NCI-H2107 treated with DMSO at 0.1 percent for 48 hours (cell line): ENCODE results near the gene KRT84.

Experiments
- DNase-seq: peaks from one replicate; lab custom pipeline; 2025; ENCODE audit not compliant: unreplicated experiment; lab: John Stamatoyannopoulos, UW

The KRT84 gene

DNA sequence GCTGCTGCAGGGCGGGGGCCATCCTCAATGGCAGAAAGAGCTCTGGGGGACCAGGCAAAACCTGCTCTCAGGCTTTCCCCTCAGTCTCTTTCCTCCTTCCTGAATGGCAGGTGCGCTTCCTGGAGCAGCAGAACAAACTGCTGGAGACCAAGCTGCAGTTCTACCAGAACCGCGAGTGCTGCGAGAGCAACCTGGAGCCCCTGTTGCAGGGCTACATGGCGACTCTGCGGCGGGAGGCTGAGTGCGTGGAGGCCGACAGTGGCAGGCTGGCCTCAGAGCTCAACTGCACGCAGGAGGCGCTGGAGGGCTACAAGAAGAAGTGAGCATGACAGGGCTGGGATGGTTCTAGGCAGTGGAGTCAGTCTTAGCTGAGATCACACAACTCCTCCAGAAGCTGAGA is 41.3 kb downstream of the KRT84 start:
- no peak for DNase-seq

- DNase-seq, result no peak
These were observed 41.9 kb downstream of the KRT84 start for GRCh38 chr12:52343550-52343949.

DNA sequence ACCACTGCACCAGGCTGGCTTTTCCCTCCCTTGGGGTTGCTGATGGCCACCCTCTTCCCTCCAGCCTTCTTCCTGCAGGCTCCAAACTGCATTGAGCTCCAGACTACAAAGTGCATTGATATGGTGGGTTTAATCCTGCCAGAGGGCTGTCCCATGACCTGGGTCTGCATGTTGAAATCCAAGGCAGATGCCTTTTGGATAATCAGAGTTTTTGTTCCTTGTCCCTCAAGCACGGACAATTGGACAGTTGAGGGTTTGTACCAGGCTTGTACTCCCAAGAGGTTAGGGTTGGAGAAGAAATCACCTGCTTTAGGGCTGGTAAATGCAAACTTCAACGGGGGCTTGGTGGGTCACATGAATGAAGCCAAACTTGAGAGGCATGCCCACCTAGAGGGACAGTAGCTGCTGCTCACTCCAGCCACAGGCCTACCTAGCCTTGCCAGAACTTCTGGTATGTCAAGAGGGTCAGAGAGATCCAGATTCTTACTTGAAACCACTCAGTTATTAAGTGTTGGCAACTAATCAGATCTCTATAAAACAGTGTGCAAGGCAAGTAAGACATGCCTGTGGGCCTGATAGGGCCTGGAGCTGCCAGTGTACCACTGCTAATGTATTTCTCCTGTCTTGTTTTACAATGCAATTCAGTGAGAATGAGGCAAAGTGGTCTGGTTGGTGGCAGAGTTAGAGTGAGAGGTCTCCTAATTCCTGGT is 42.5 kb downstream of the KRT84 start:
- DNase-seq, result no peak

GRCh38 chr12:52341066-52341580 is 44.3 kb downstream of the KRT84 start:
- no peak for DNase-seq

- no peak for DNase-seq
These were observed 47.1 kb downstream of the KRT84 start for GRCh38 chr12:52338241-52338960.

GRCh38 chr12:52337054-52337453 is 48.4 kb downstream of the KRT84 start:
- no peak for DNase-seq

DNA sequence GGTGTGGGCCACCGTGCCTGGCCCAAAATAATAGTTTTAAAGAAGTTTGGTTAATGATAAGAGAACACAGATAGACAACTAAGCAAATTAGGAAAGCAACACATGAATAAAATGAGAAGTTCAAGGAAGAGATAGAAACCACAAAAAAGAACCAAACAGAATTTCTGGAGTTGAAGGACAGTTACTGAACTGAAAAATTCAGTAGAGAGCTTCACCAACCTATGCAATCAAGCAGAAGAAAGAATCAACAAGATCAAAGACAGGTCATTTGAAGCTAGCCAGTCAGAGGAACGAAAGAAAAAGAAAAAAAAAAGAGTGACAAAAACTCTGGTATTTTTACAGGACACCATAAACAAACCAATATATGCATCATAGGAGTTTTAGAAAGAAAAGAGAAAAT is 48.8 kb downstream of the KRT84 start:
- DNase-seq, result no peak

GRCh38 chr12:52335598-52336262 is 49.7 kb downstream of the KRT84 start:
- DNase-seq, result no peak

DNA sequence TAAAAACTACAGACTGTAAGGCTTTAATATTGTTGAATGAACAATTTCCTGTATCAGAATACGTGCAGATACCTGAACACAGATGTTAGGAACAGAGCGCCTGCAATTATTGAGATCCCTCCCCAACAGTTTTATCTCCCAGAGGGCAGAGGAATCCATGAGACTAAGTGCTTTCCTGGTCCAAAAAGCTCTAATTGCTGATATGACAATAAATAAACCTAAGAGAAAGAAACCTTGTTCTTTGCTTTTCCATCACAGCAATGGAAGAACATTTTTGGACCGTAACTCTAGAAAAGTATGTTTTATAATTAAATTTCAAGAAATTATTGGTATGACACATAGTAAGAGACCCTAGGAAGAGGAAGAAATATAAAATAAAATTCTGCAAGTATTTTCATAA is 51.3 kb downstream of the KRT84 start:
- no peak for DNase-seq

GRCh38 chr12:52333321-52333720 is 52.1 kb downstream of the KRT84 start:
- DNase-seq, result no peak

GRCh38 chr12:52332381-52332780 is 53.1 kb downstream of the KRT84 start:
- DNase-seq, result no peak

DNA sequence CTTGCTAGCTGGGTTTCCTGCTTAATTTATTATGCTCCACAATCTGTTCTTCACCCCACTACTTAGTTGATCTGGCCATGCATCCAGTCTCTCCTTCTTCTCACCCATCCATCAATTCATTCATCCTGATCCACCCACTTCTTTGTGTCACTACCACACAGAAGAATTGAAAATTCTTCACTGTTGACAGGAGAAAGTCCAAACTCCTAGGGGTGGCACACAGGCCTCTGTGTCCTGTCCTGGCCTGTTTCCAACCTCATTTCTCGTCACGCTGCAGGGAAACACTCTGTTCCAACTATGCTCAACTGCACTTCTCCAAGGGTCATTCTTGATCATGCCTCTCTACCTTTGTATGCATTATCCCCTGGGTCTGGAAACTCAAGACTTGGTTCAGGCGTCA is 53.6 kb downstream of the KRT84 start:
- no peak for DNase-seq

- no peak for DNase-seq
These were observed 54.4 kb downstream of the KRT84 start for GRCh38 chr12:52331039-52331438.

GRCh38 chr12:52327830-52328500 is 57.5 kb downstream of the KRT84 start:
- no peak for DNase-seq
